ENCODE data around the gene SEL1L.
A peak's percentile ranks its signal among the peaks of the same experiment; 100 is the strongest.
"Not testable (repeated sequence)": the region's sequence is repeated elsewhere in the genome, so short reads cannot be mapped to it uniquely, and the experiment has no call there.

SEL1L gene

DNA sequence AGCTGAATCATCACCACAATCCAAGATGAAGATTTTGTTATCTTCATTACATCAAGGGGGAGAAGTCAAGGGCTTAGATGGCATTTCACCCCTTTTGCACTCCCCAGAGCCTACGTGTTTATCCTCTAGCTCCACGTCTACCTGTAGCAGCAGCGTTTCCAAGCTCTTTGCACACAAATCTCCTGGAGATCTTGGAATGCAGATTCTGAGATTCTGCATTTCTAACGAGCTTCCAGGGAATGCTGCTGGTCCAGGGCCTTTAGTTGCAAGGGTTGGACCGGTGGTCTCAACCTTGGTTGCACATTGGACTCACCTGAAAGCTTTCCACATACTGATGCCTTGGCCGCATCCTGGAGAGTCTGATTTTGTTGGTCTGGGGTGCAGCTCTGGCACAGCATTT is 84.1 kb downstream of the SEL1L start:
- no peak for DNase-seq (ENCODE audit: extremely low read depth in 1 of 2, low read depth in 1 of 2)

GRCh38 chr14:81449114-81449513 is 84.5 kb downstream of the SEL1L start:
- DNase-seq (ENCODE audit: extremely low read depth in 1 of 2, low read depth in 1 of 2): no peak

DNA sequence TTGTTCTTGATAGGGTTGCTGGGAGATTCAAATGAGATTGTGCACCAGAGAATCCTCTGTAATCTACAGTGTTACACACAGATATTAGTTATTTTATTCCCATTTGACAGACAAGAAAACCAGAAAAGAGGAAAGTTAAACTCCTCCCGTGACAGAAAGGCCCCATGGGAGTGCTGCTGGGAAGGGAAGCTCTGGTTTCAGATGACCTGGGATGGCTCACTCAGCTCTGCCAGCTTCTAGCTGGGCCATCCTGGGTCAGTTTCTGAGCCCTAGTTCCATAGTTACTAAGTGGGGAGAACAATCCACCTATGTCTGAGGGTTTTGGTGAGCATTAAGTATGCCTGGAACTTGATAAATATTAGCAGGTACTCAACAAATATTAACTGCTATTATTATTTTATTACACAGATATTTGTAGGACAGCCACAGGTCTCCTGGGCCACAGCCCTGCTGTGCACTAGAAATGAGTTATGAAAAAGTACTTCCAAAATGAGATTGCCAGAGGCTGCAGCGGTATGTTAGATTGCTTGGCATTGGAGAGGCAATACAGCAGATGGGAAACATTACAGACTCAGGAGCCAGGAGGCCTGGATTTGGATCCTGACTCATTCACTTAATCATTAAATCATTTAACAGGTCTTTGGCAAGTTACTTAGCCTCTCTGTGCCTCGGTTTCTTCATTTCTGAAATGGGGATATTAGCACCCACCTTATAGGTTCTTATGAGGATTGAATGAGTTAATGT is 86.5 kb downstream of the SEL1L start:
- no peak for DNase-seq (ENCODE audit: extremely low read depth in 1 of 2, low read depth in 1 of 2)

DNA sequence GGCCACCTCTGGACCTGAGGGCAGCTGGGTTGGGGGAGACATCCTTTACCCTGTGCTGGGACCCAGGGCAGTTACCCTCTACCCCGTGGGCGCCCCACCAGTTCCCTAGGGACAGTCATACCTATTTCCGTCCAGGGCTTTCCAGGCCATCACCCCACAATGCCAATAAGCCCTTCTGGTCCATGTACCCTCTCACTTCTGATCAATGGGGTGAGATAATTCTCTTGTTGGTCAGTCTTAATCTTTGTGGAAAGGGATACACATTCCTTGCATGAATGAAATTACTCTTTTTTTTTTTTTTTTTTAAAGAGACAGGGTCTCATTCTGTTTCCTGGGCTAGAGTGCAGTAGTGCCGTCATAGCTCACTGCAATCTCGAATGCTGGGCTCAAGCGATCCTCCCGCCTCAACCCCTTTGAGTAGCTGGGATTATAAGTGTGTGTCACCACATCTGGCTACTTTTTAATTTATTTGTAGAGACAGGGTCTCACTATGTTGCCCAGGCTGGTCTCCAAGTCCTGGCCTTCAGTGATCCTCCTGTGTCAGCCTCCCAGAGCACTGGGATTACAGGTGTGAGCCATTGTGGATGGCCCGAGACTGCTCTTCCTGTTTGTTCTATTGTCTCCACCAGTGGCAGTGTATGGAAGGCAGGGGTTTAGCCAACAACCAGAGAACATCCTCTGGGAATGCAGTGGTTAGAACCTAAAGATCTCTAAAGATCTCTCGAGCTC is 87.2 kb downstream of the SEL1L start:
- DNase-seq (ENCODE audit: extremely low read depth in 1 of 2, low read depth in 1 of 2): no peak

DNA sequence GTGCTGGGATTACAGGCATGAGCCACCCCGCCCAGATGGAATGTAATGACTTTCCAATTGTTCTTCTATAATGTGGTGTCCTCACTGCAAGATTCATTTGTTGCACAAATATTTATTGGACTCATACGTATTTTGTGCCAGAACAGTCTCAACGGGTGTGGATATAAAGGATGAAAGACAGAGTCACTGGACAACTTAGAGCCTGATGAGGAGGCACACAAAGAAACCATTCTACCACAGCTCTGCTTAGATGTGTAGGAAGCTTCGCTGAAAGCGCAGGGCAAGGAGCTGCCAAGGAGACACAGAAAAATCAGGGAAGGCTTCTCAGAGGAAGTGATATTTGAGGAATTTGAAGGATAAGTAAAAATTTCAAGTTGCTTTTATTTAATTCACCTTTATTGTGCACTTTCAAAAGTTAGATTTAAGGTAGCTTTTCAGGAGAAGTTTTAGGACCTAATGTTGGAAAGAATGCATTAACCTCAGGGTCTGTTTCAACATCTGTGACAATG is 92.0 kb downstream of the SEL1L start:
- no peak for DNase-seq (ENCODE audit: extremely low read depth in 1 of 2, low read depth in 1 of 2)

- DNase-seq (ENCODE audit: extremely low read depth in 1 of 2, low read depth in 1 of 2): no peak
Measured at GRCh38 chr14:81440041-81440440, 93.6 kb downstream of the SEL1L start.

GRCh38 chr14:81437244-81437643 is 96.4 kb downstream of the SEL1L start:
- no peak for DNase-seq (ENCODE audit: extremely low read depth in 1 of 2, low read depth in 1 of 2)

GRCh38 chr14:81436296-81437138 is 97.1 kb downstream of the SEL1L start:
- DNase-seq (ENCODE audit: extremely low read depth in 1 of 2, low read depth in 1 of 2): peak in 1 of 2 donors; percentile 10

- DNase-seq (ENCODE audit: extremely low read depth in 1 of 2, low read depth in 1 of 2): no peak
Measured at GRCh38 chr14:81435391-81436295, 98.0 kb downstream of the SEL1L start.

- no peak for DNase-seq (ENCODE audit: extremely low read depth in 1 of 2, low read depth in 1 of 2)
Measured at GRCh38 chr14:81435048-81435390, 98.6 kb downstream of the SEL1L start.

DNA sequence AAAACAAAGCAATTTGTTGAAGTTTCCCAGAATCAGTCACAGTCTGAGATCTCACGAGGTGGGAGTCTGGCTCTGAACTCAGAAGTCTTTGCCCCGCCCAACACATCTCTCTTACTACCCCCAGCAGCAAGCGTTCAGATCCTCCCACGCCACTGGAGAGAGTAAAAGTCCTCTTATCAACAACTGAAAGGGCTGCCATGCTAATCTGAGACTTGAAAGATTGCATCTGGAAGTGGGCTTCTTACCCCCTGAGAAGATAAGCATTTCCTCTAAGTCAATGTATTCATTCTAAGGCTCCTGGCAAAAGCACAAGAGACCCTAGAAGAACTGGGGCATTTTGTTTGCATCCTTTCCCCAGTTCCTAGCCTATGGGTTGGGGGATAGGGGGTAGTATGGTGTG is 99.4 kb downstream of the SEL1L start:
- no peak for DNase-seq (ENCODE audit: extremely low read depth in 1 of 2, low read depth in 1 of 2)

DNA sequence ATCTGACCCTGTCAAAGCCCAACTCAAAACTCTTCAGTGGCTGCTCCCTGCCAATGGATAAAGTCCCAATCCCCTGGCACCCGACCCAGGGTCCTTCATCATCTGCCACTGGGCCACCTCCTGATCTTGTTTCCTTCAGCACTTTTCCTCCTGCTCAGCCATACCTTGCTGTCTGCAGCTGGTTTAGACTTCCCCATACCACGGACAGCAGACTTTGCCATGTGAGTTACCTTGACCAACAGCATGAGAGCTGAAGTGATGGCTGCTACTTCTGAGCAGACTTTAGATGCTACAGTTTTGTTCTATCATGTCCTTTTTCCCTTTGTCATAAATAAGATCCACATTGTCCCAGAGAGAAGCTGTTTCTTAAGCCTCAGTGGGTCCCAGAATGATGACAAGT is 100.3 kb downstream of the SEL1L start:
- no peak for DNase-seq (ENCODE audit: extremely low read depth in 1 of 2, low read depth in 1 of 2)

DNA sequence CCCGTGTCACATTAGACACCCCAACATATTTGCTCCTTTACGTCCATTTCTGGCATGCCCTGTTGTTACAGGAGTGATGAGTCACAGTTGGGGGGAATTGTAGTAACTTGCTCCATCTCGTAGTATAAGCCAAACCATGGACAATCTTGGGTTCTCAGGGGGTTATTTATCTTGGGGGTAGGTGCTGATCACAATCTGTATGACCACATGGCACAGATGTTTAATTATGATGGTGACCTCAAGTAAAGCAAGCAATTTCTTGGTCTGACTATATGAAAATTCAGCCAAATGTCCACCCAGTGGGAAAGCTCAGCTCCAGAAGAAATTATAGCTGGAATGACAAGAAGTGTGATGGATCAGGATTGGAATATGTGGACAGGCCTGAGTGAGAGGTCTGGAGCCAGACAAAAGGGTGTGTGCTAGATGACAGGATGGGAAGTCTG is 101.4 kb downstream of the SEL1L start:
- DNase-seq (ENCODE audit: extremely low read depth in 1 of 2, low read depth in 1 of 2): no peak

- no peak for DNase-seq (ENCODE audit: extremely low read depth in 1 of 2, low read depth in 1 of 2)
Measured at GRCh38 chr14:81430235-81430634, 103.4 kb downstream of the SEL1L start.

DNA sequence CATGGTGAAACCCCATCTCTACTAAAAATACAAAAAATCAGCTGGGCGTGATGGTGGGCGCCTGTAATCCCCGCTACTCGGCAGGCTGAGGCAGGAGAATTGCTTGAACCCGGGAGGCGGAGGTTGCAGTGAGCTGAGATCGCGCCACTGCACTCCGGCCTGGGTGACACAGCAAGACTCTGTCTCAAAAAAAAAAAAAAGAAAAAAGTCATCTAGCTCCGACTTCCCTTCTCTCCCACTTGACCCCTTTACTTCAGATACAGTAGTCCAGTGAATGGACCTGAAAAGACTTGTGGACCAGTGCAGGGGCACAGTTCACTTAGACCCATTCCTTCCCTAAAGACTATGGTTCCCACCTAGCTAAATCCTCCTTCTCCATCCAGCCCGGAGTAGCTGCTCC is 103.9 kb downstream of the SEL1L start:
- not testable (repeated sequence) for DNase-seq (ENCODE audit: extremely low read depth in 1 of 2, low read depth in 1 of 2)

- no peak for DNase-seq (ENCODE audit: extremely low read depth in 1 of 2, low read depth in 1 of 2)
Measured at GRCh38 chr14:81429028-81429427, 104.6 kb downstream of the SEL1L start.

GRCh38 chr14:81427348-81428058 is 106.2 kb downstream of the SEL1L start:
- no peak for DNase-seq (ENCODE audit: extremely low read depth in 1 of 2, low read depth in 1 of 2)

- DNase-seq (ENCODE audit: extremely low read depth in 1 of 2, low read depth in 1 of 2): no peak
Measured at GRCh38 chr14:81423504-81423903, 110.1 kb downstream of the SEL1L start.

Measured in activated CD8-positive, alpha-beta memory T cell treated with anti-CD3 and anti-CD28 coated beads for 1 hour (primary cell).